ENCODE data around the gene CACNA1H.
A peak's percentile ranks its signal among the peaks of the same experiment; 100 is the strongest.

Gene CACNA1H

GRCh38 chr16:1152651-1153259 is at the start of gene CACNA1H:
CACNA1H (plus strand) TSS chr16:1153106; CDS start chr16:1153738, 632 bp downstream.
- DNase-seq, result no peak

- DNase-seq, result no peak
These were observed 49.3 kb upstream of the CACNA1H start for GRCh38 chr16:1103636-1103980.

- DNase-seq, result peak; percentile 5
These were observed 46.9 kb upstream of the CACNA1H start for GRCh38 chr16:1105888-1106620.

GRCh38 chr16:1106659-1107058 is 46.2 kb upstream of the CACNA1H start:
- DNase-seq, result no peak

GRCh38 chr16:1107141-1107540 is 45.8 kb upstream of the CACNA1H start:
- no peak for DNase-seq

GRCh38 chr16:1107731-1108130 is 45.2 kb upstream of the CACNA1H start:
- DNase-seq, result no peak

- no peak for DNase-seq
These were observed 44.3 kb upstream of the CACNA1H start for GRCh38 chr16:1108299-1109252.

GRCh38 chr16:1109648-1110047 is 43.3 kb upstream of the CACNA1H start:
- DNase-seq, result no peak

GRCh38 chr16:1112506-1113184 is 40.3 kb upstream of the CACNA1H start:
- no peak for DNase-seq

- no peak for DNase-seq
These were observed 39.4 kb upstream of the CACNA1H start for GRCh38 chr16:1113489-1113888.

- DNase-seq, result no peak
These were observed 38.9 kb upstream of the CACNA1H start for GRCh38 chr16:1113889-1114526.

GRCh38 chr16:1116693-1117077 is 36.2 kb upstream of the CACNA1H start:
- DNase-seq, result no peak

GRCh38 chr16:1117176-1117900 is 35.6 kb upstream of the CACNA1H start:
- no peak for DNase-seq

GRCh38 chr16:1117926-1118325 is 35.0 kb upstream of the CACNA1H start:
- no peak for DNase-seq

GRCh38 chr16:1119129-1119528 is 33.8 kb upstream of the CACNA1H start:
- no peak for DNase-seq

- no peak for DNase-seq
These were observed 32.9 kb upstream of the CACNA1H start for GRCh38 chr16:1119766-1120576.

GRCh38 chr16:1120577-1120941 is 32.3 kb upstream of the CACNA1H start:
- DNase-seq, result no peak

GRCh38 chr16:1121009-1121408 is 31.9 kb upstream of the CACNA1H start:
- no peak for DNase-seq

GRCh38 chr16:1121601-1122397 is 31.1 kb upstream of the CACNA1H start:
- DNase-seq, result no peak

- DNase-seq, result no peak
These were observed 30.5 kb upstream of the CACNA1H start for GRCh38 chr16:1122398-1122765.

Measured in KG1 (cell line).